Astrocyte of the spinal cord (primary cell): ENCODE results near the gene ZWINT.

Experiments
- DNase-seq: peaks from one replicate; pipeline ENCODE4 v3.0.0; 2011; ENCODE audit warnings: low read depth, low spot score
- H3K4me3 ChIP-seq: 2 replicates; pipeline ENCODE4 v1.5.1; 2011; ENCODE audit warnings: low read depth, mild to moderate bottlenecking, low read length, moderate library complexity
- in situ Hi-C: cut with HindIII; loops from 2 replicates; pipeline ENCODE4 v1.10.0; 2017; ENCODE audit warnings: low sequenced_read_pairs
- TF ChIP-seq, protein P1 (sequence below): IDR thresholded peaks from 2 replicates; pipeline ENCODE4 v1.5.1; 2012; ENCODE audit warnings: low read depth, mild to moderate bottlenecking, low read length, inconsistent platforms

The ZWINT gene

GRCh38 chr10:56360967-56361612 lies at the start of gene ZWINT:
Gene ZWINT, minus strand, starts transcription at chr10:56361259. Its CDS starts 23 bp downstream, at chr10:56361236.
- DNase-seq, result peak; percentile 98
- TF ChIP-seq, protein P1, sequence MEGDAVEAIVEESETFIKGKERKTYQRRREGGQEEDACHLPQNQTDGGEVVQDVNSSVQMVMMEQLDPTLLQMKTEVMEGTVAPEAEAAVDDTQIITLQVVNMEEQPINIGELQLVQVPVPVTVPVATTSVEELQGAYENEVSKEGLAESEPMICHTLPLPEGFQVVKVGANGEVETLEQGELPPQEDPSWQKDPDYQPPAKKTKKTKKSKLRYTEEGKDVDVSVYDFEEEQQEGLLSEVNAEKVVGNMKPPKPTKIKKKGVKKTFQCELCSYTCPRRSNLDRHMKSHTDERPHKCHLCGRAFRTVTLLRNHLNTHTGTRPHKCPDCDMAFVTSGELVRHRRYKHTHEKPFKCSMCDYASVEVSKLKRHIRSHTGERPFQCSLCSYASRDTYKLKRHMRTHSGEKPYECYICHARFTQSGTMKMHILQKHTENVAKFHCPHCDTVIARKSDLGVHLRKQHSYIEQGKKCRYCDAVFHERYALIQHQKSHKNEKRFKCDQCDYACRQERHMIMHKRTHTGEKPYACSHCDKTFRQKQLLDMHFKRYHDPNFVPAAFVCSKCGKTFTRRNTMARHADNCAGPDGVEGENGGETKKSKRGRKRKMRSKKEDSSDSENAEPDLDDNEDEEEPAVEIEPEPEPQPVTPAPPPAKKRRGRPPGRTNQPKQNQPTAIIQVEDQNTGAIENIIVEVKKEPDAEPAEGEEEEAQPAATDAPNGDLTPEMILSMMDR, result no peak
- H3K4me3 ChIP-seq, result peak within 1 kb of the TSS; percentile 59
- in situ Hi-C loops, result no loop called here

GRCh38 chr10:56383806-56384205 lies 22.7 kb upstream of the ZWINT start:
- no peak for DNase-seq
- TF ChIP-seq, protein P1, result no peak
- in situ Hi-C loops, result no loop called here
- H3K4me3 ChIP-seq, result no peak overlapping the region

GRCh38 chr10:56370217-56371113 lies 9.4 kb upstream of the ZWINT start:
- in situ Hi-C loops, result no loop called here
- H3K4me3 ChIP-seq, result no peak overlapping the region
- DNase-seq, result peak; percentile 8
- TF ChIP-seq, protein P1, result no peak

- DNase-seq, result no peak
- H3K4me3 ChIP-seq, result peak overlapping the region; percentile 59
- in situ Hi-C loops, result no loop called here
- TF ChIP-seq, protein P1, result no peak
Measured at GRCh38 chr10:56360583-56360966, 484 bp downstream of the ZWINT start.

GRCh38 chr10:56359837-56360236 lies 1.2 kb downstream of the ZWINT start:
- TF ChIP-seq, protein P1, result no peak
- in situ Hi-C loops, result no loop called here
- DNase-seq, result no peak
- peak overlapping the region; percentile 59 for H3K4me3 ChIP-seq

DNA sequence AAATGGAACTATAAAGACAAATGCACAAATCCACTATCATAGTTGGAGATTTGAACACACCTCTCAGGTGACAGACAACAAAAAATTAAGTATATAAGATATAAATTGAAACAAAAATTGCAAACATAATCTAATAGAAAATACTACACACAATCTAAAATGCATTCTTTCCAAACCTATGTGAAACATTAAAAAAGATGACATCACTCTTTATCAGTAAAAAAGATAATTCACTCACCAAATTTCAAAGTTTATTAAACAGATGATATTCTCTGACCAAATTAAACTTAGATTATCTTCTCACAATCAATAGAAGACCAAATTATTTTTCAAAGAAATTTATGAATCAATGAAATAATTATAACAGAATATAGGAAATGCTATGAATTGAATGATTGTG lies 4.0 kb downstream of the ZWINT start:
- TF ChIP-seq, protein P1, result no peak
- no peak overlapping the region for H3K4me3 ChIP-seq
- in situ Hi-C loops, result no loop called here
- DNase-seq, result no peak
